SKM-1 (cell line): ENCODE data around the gene MGAT5.

Source experiments
- DNase-seq: peaks from one replicate; lab custom pipeline; 2025; ENCODE audit not compliant: unreplicated experiment; lab: John Stamatoyannopoulos, UW

MGAT5 gene

DNA sequence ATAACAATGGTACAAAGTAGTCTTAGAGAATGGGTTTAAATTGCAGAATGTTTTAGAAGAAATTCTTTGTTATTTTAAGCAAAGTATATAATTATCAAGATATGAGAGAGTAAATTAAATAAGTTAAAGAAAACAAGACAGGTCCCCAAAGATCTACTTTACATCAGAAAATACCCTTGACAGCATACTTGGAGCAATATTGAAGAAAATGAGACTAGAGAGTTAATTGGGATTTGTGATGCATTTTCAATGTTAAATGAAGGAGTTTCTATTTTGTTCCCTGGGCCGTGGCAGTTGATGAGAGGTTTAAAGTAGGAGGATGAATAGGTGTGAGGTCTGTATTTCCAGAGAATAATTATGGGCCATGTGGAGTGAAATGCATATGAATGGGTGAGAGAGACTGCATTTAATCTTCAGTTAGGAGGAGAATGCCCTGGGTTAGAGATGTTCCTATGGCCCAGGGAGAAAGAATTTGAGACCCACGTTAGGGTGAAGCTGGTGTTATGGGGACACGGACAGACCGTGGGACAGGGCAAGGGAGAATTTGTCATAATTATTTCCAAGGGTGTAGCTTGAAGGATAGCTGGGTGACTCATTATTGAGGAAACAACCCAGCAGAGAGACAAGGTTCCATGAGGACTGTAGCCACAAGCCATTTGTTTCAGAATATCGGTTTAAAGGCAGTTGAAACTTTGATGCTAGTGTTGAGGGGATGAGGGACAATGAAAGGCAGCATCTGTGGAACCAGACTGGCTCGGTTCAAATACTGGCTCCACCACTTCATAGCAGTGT lies 22.7 kb downstream of the MGAT5 start:
- no peak for DNase-seq

DNA sequence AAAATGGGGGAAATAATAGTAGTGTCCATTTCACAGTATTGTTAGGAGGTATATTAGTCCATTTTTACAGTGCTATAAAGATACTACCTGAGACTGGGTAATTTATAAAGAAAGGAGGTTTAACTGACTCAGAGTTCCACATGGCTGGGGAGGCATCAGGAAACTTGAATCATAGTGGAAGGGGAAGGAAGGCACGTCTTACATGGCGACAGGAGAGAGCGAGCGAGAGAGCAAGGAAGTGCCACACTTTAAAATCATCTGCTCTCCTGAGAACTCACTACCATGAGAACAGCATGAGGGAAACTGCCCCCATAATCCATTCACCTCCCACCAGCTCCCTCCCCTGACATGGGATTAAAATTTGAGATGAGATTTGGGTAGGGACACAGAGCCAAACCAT lies 23.4 kb downstream of the MGAT5 start:
- no peak for DNase-seq

- no peak for DNase-seq
Observed at GRCh38 chr2:134278553-134278952, 24.7 kb downstream of the MGAT5 start.

DNA sequence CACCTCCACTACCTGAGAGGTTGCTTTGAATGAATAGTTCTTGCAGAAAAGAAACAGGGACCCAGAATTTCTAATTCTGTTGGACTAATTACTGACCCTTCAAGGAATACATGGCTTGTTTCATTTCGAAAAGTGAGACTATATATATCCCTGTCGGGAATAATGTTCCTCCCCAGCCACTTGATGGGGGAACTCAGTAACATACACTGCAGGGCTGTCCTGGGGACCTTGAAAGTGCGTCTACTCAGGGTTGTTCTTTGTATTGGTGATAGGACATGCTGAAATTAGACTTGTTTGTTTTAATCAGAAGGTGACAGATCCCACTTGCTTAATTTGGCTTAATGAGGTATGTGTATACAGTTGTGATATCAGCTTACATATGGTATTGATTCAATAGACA lies 25.5 kb downstream of the MGAT5 start:
- no peak for DNase-seq

DNA sequence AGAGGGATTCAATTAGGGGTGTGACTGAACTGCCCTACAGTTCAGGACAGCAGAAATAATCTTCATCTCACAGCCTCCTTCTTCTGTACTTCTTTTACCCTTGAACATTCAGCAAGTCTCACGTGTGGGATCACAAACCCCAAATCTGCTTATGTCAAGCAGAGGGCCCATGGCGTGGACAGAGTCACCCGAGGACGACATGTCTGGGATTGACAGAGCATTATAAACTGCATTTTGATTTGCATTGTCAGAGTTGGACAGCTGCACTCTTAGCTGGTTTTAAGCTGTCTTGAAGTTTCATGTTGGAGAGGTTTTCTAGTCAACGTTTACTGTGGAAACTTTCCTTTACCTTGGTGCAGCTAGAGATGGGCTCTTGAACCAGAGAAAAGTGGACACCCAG lies 26.4 kb downstream of the MGAT5 start:
- no peak for DNase-seq

- no peak for DNase-seq
Observed at GRCh38 chr2:134280726-134281125, 26.9 kb downstream of the MGAT5 start.

GRCh38 chr2:134281815-134282419 lies 28.0 kb downstream of the MGAT5 start:
- DNase-seq, result no peak

DNA sequence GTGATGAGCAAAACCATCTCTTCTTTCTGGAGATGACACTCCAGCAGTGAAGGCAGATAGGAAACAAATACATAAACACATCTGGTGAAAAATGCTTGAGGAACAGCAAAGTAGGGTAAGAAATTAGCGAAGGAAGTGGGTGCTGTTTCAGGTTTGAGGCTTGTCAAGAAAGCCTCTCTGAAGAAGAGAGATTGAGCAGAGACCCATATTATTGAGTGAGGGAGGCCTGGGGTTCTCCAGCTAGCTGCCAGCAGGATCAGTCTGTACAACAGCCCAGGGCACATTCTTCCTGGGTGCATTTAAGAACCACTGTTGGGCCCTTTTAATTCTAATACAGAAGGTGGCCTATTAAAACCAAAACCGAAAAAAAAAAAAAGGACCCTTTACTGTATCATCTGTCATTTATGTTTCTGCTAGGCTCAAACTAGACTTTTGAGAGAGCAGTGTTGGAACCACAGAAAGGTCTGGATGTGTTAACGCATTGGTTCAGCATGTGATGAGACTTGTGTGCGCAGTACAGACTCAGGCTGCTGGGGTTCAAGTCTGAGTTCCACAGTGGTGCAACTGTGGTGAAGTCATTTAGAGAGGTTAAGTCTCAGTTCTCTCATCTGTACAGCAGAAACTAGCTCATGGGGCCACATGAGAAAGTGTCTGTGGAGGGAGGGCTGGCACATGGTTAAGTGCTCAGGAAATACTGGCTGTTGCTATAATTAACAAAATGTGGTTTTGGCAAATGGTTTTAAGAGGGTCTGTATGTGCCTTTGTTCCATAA lies 28.9 kb downstream of the MGAT5 start:
- DNase-seq, result no peak

- no peak for DNase-seq
Observed at GRCh38 chr2:134283661-134284060, 29.8 kb downstream of the MGAT5 start.

- DNase-seq, result no peak
Observed at GRCh38 chr2:134284119-134284670, 30.3 kb downstream of the MGAT5 start.

DNA sequence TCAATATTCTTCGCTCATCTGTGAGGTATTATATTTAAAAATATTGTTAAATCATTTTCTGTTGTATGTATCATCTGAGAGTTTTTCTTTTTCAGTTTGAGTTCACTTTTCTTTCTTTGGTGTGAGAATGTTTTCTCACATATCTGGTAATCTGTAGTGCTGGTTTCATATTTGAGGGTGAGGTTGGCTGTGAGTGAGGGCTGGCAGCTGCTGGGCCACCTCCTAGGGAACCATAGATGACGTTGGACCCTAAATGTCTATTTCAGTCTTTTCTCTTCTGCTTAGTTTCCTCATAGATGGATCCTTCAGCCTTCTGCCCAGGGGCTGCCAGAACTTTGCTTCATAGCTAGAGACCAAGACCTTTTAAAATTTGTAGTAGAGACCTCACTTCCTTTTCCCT lies 33.5 kb downstream of the MGAT5 start:
- DNase-seq, result no peak

- DNase-seq, result no peak
Observed at GRCh38 chr2:134288814-134289213, 34.9 kb downstream of the MGAT5 start.

- no peak for DNase-seq
Observed at GRCh38 chr2:134289225-134289624, 35.4 kb downstream of the MGAT5 start.

GRCh38 chr2:134290358-134290757 lies 36.5 kb downstream of the MGAT5 start:
- no peak for DNase-seq

DNA sequence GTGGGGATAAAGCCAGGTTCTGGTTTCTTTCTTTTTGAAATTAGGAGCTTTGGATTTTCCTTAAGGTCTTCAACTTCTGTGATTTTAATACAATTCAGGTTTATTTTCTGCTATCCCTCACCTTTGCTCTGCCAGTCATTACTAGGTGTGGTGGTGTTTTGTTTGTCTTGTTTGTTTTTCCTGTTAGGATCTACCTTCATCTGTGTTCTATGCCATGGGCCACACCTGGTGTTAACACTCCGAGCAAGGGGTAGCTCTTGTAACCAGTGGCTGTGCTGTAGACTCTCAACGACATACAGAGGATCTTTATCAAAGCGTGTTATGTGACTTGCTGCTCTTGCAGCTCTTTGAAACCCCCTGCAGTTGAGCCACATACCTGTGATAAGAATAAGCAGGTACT lies 38.6 kb downstream of the MGAT5 start:
- no peak for DNase-seq

GRCh38 chr2:134293719-134294537 lies 40.1 kb downstream of the MGAT5 start:
- DNase-seq, result no peak

GRCh38 chr2:134294598-134294997 lies 40.7 kb downstream of the MGAT5 start:
- DNase-seq, result peak; percentile 45

GRCh38 chr2:134295441-134295840 lies 41.6 kb downstream of the MGAT5 start:
- no peak for DNase-seq

DNA sequence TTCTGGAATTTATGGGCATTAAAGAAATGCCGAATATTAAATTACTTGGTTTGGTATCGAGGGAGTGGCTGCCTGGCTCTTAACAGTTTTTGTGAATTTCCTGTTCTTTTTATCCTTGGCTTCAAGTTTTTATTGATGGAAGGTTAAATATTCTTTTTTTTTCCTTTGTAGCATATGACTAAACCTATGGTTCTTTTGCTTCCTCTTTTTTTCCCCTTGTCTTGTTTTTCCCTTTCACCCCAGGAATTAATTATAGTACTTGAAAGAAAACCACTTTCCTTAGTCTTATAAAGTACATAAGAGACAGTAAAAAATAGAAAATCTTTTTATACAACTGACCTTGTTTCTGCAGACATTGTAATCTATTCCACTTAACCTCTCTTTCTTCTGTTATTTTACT lies 42.4 kb downstream of the MGAT5 start:
- DNase-seq, result peak; percentile 29

- DNase-seq, result no peak
Observed at GRCh38 chr2:134299334-134299733, 45.5 kb downstream of the MGAT5 start.

- DNase-seq, result no peak
Observed at GRCh38 chr2:134300585-134300984, 46.7 kb downstream of the MGAT5 start.
